C4-2B (cell line): Measurements from ENCODE around the gene BSN.

Source experiments
- CTCF ChIP-seq: fragments of 450-650 bp; conservative IDR thresholded peaks from 2 replicates; pipeline ENCODE4 v1.5.1; 2017; ENCODE audit warnings: mild to moderate bottlenecking
- ZFX ChIP-seq: fragments of 450-650 bp; IDR thresholded peaks from 2 replicates; pipeline ENCODE4 v1.6.1; 2017

DNA sequence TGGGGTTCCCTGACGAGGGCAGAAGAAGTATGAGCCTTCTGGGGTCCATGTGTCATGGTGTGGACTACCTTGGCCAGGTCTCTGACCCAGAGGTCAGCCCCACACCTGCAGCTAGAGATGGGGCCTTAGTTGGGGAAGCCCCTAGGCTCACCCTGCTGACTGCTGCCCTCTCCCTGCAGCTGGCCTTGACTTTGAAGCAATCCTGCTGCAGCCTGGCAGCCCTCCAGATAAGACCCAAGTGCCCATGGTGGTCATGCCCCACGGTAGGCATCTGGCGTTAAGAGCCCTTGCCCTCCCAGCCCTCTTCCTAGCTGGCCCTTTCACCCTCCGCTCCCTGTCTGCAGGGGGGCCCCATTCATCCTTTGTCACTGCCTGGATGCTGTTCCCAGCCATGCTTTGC lies 127.3 kb downstream of the BSN start:
- TF ChIP-seq CTCF (no peak), ZFX (no peak)
